Neural progenitor cell (in vitro differentiated cells): ENCODE results near the gene TMEM175. TPM values are rescaled to one million over a fixed set of nuclear protein-coding genes. Genes with fewer than 3 reads are reported as not detected.

ENCODE experiments used
- DNase-seq: peaks from one replicate; pipeline ENCODE4 v3.0.0-alpha.2; 2016; ENCODE audit warnings: low spot score
- H2AFZ ChIP-seq: fragments of 200-600 bp; sonication (generic); replicated peaks from 2 replicates; pipeline ENCODE4 v1.6.1; 2016; ENCODE audit warnings: antibody characterized with exemption
- H3F3A ChIP-seq: fragments of 200-600 bp; sonication (generic); 2 replicates; pipeline ENCODE4 v1.6.1; 2016; ENCODE audit warnings: antibody characterized with exemption, low read depth
- H3K27ac ChIP-seq: fragments of 200-600 bp; sonication (generic); 2 replicates; pipeline ENCODE4 v1.5.1; 2016; ENCODE audit warnings: mild to moderate bottlenecking
- H3K27me3 ChIP-seq: fragments of 200-600 bp; sonication (generic); 2 replicates; pipeline ENCODE4 v1.6.1; 2016; ENCODE audit warnings: mild to moderate bottlenecking, moderate library complexity
- H3K36me3 ChIP-seq: fragments of 200-600 bp; sonication (generic); 2 replicates; pipeline ENCODE4 v1.5.1; 2016
- H3K4me1 ChIP-seq: fragments of 200-600 bp; sonication (generic); 2 replicates; pipeline ENCODE4 v1.6.1; 2016; ENCODE audit warnings: mixed run types
- H3K4me2 ChIP-seq: fragments of 200-600 bp; sonication (generic); 2 replicates; pipeline ENCODE4 v1.6.1; 2016
- H3K4me3 ChIP-seq: fragments of 200-600 bp; sonication (generic); 2 replicates; pipeline ENCODE4 v1.5.1; 2016
- H3K79me2 ChIP-seq: fragments of 200-600 bp; sonication (generic); 2 replicates; pipeline ENCODE4 v1.6.1; 2016; ENCODE audit warnings: low read depth
- H3K9ac ChIP-seq: fragments of 200-600 bp; sonication (generic); 2 replicates; pipeline ENCODE4 v1.6.1; 2016
- H3K9me3 ChIP-seq: fragments of 200-600 bp; sonication (generic); 2 replicates; pipeline ENCODE4 v1.5.1; 2016; ENCODE audit warnings: low read depth
- H4K20me1 ChIP-seq: fragments of 200-600 bp; sonication (generic); 2 replicates; pipeline ENCODE4 v1.6.1; 2016; ENCODE audit warnings: low read depth
- H3K27ac Mint-ChIP-seq: 3 replicates; pipeline ENCODE4 v1.8.0; 2021; ENCODE audit warnings: mixed read lengths
- H3K27me3 Mint-ChIP-seq: 2 replicates; pipeline ENCODE4 v1.8.0; 2022; ENCODE audit warnings: low read depth, mild to moderate bottlenecking, inconsistent platforms, moderate library complexity, mixed read lengths; ENCODE audit not compliant: insufficient read depth
- H3K36me3 Mint-ChIP-seq: 3 replicates; pipeline ENCODE4 v1.8.0; 2021; ENCODE audit warnings: mixed read lengths
- H3K4me1 Mint-ChIP-seq: 3 replicates; pipeline ENCODE4 v1.8.0; 2021; ENCODE audit warnings: mixed read lengths
- H3K4me3 Mint-ChIP-seq: 3 replicates; pipeline ENCODE4 v1.8.0; 2021; ENCODE audit warnings: mild to moderate bottlenecking, moderate library complexity, mixed read lengths
- H3K9me3 Mint-ChIP-seq: 3 replicates; pipeline ENCODE4 v1.8.0; 2020; ENCODE audit warnings: mixed read lengths
- EZH2 ChIP-seq: fragments of 200-600 bp; sonication (generic); IDR thresholded peaks from 2 replicates; pipeline ENCODE4 v1.6.1; 2017; ENCODE audit warnings: antibody characterized with exemption, mild to moderate bottlenecking, moderate library complexity
- EZH2phosphoT487 ChIP-seq: fragments of 200-600 bp; sonication (generic); IDR thresholded peaks from 2 replicates; pipeline ENCODE4 v1.6.1; 2017; ENCODE audit warnings: antibody characterized with exemption
- total RNA-seq: library from RNA; depleted of rRNA; stranded (reverse); fragments of >200 nt; gene quantifications from 2 replicates; pipeline ENCODE4 v1.2.3, GENCODE V29; 2015; ENCODE audit warnings: low replicate concordance
- TF ChIP-seq, protein P1 (sequence below): fragments of 200-600 bp; sonication (generic); IDR thresholded peaks from 2 replicates; pipeline ENCODE4 v1.5.1; 2017; ENCODE audit warnings: antibody characterized with exemption, mild to moderate bottlenecking

Gene TMEM175
- total RNA-seq, 1 donor from 2014 or later: 4.4 TPM

DNA sequence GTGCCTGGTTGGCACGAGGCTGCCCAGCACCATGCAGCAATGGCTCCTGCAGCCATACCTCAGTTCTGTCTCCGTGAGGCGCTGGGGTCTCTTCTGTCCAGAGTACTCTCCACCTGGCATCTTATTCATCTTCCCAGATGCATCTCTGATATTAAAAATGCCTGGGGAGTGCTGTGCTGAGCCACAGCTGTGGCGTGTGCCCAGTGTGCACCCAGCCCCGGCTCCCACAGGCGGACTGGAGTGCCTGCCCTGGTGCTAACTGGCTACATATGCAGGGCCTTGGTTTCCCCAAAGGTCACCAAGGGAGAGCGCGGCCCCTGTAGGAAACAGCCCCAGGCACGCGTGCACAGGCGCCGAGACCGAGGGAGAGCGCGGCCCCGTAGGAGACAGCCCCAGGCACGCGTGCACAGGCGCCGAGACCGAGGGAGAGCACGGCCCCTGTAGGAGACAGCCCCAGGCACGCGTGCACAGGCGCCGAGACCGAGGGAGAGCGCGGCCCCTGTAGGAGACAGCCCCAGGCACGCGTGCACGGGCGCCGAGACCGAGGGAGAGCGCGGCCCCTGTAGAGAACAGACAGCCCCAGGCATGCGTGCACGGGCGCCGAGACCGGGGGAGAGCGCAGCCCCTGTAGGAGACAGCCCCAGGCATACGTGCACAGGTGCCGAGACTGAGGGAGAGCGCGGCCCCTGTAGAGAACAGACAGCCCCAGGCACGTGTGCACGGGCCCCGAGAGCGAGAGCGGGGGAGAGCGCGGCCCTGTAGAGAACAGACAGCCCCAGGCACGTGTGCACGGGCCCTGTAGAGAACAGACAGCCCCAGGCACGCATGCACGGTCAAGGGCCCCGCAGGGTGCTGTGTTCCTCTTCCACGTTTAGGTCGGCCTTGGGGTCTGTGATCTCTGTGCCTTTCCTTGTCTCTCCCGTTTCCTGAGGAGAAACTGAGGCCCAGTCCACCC, 14.5 kb downstream of the TMEM175 start:
- H3K27ac Mint-ChIP-seq: no peak overlapping the region
- H3K27me3 Mint-ChIP-seq: peaks cover 2% of the 10 kb centered on the region
- DNase-seq: no peak
- TF ChIP-seq EZH2phosphoT487 (no peak), EZH2 (no peak)
- TF ChIP-seq, protein P1, sequence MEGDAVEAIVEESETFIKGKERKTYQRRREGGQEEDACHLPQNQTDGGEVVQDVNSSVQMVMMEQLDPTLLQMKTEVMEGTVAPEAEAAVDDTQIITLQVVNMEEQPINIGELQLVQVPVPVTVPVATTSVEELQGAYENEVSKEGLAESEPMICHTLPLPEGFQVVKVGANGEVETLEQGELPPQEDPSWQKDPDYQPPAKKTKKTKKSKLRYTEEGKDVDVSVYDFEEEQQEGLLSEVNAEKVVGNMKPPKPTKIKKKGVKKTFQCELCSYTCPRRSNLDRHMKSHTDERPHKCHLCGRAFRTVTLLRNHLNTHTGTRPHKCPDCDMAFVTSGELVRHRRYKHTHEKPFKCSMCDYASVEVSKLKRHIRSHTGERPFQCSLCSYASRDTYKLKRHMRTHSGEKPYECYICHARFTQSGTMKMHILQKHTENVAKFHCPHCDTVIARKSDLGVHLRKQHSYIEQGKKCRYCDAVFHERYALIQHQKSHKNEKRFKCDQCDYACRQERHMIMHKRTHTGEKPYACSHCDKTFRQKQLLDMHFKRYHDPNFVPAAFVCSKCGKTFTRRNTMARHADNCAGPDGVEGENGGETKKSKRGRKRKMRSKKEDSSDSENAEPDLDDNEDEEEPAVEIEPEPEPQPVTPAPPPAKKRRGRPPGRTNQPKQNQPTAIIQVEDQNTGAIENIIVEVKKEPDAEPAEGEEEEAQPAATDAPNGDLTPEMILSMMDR: no peak
- Histone ChIP-seq H3K9ac (no peak overlapping the region), H4K20me1 (no peaks in the 10 kb centered on the region), H2AFZ (no peak overlapping the region), H3K4me2 (no peak overlapping the region), H3K79me2 (no peaks in the 10 kb centered on the region), H3K4me1 (peaks cover 16% of the 10 kb centered on the region), H3F3A (peaks cover 4% of the 10 kb centered on the region), H3K27me3 (peaks cover 6% of the 10 kb centered on the region), H3K9me3 (no peaks in the 10 kb centered on the region), H3K27ac (no peak overlapping the region), H3K36me3 (no peaks in the 10 kb centered on the region), H3K4me3 (no peak overlapping the region)
- no peaks in the 10 kb centered on the region for H3K36me3 Mint-ChIP-seq
- H3K9me3 Mint-ChIP-seq: no peaks in the 10 kb centered on the region
- H3K4me1 Mint-ChIP-seq: peaks cover 14% of the 10 kb centered on the region
- H3K4me3 Mint-ChIP-seq: no peak overlapping the region

DNA sequence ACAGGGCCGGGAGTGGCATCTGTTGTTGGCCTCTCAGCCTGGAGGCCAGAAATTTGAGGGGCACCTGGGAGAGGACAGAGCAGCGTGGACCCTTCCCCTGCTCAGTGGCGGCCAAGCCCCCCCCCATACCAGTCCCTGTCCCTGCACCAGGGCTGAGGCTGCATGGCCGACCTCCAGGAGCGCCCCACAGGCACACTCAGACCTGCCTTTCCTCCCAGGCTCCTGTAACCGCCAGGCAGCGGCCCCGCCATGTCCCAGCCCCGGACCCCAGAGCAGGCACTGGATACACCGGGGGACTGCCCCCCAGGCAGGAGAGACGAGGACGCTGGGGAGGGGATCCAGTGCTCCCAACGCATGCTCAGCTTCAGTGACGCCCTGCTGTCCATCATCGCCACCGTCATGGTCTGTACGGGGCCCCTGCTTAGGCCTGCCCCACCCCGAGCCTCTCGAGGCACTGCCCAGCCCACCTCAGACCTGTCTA, 15.3 kb downstream of the TMEM175 start:
- peaks cover 14% of the 10 kb centered on the region for H3K4me1 Mint-ChIP-seq
- no peaks in the 10 kb centered on the region for H3K9me3 ChIP-seq
- no peaks in the 10 kb centered on the region for H3K79me2 ChIP-seq
- H3K9ac ChIP-seq: no peak overlapping the region
- peaks cover 3% of the 10 kb centered on the region for H3K27me3 Mint-ChIP-seq
- H3K4me3 ChIP-seq: no peak overlapping the region
- no peaks in the 10 kb centered on the region for H3K36me3 ChIP-seq
- no peak overlapping the region for H3K4me3 Mint-ChIP-seq
- peaks cover 6% of the 10 kb centered on the region for H3K27me3 ChIP-seq
- no peaks in the 10 kb centered on the region for H4K20me1 ChIP-seq
- H3K36me3 Mint-ChIP-seq: no peaks in the 10 kb centered on the region
- H2AFZ ChIP-seq: no peak overlapping the region
- TF ChIP-seq, protein P1: no peak
- TF ChIP-seq EZH2 (no peak), EZH2phosphoT487 (no peak)
- no peak overlapping the region for H3K27ac ChIP-seq
- H3K4me1 ChIP-seq: peaks cover 16% of the 10 kb centered on the region
- peaks cover 4% of the 10 kb centered on the region for H3F3A ChIP-seq
- no peak for DNase-seq
- no peak overlapping the region for H3K27ac Mint-ChIP-seq
- no peaks in the 10 kb centered on the region for H3K9me3 Mint-ChIP-seq
- H3K4me2 ChIP-seq: no peak overlapping the region

DNA sequence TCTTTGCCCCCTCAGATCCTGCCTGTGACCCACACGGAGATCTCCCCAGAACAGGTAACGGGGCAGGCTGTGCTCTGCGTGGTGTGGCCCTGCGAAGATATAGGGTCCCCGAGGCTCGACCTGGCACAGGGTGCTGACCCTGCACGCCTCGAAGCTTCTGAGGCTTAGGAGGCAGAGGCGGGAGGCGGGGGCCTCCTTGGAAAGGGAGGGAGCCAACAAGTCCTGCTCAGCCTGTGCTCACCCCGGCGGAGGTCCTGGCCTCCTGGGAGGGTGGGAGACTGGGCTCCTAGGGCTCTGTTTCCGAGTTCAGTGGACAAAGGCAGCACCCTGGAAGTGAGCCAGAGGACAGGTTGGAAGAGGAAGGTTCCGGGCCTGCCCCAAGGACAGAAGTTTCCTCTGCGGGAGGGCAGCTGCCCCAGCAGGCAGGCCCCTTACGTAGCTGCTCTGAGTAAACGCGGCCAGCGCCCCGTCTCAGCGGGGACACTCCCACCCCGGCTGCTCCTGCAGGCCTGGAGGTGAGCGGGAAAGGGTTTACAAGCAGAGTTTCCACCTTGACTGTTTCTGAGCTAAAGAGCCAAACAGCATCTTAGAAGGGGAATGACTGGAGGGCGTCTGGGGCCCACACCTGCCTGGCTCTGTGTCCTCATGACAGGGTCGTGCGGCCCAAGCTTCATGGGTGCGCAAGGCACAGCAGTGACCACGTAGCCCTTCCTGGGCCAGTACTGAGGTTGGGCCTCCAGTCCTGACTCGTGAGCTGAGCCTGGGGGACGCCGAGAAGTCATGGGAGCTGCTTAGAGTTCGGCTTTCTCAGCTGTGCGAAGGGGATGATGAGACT, 16.1 kb downstream of the TMEM175 start:
- Mint-ChIP-seq H3K4me1 (peaks cover 14% of the 10 kb centered on the region), H3K4me3 (no peak overlapping the region), H3K9me3 (no peaks in the 10 kb centered on the region), H3K27ac (no peak overlapping the region), H3K27me3 (peaks cover 3% of the 10 kb centered on the region), H3K36me3 (no peaks in the 10 kb centered on the region)
- H3K4me2 ChIP-seq: no peak overlapping the region
- H3K9me3 ChIP-seq: no peaks in the 10 kb centered on the region
- no peaks in the 10 kb centered on the region for H3K36me3 ChIP-seq
- H3K9ac ChIP-seq: peak overlapping the region; percentile 20
- no peaks in the 10 kb centered on the region for H4K20me1 ChIP-seq
- H3K27ac ChIP-seq: no peak overlapping the region
- H3K4me3 ChIP-seq: no peak overlapping the region
- H3F3A ChIP-seq: peaks cover 4% of the 10 kb centered on the region
- no peaks in the 10 kb centered on the region for H3K79me2 ChIP-seq
- peaks cover 6% of the 10 kb centered on the region for H3K27me3 ChIP-seq
- no peak for DNase-seq
- no peak overlapping the region for H2AFZ ChIP-seq
- peaks cover 16% of the 10 kb centered on the region for H3K4me1 ChIP-seq
- no peak for TF ChIP-seq EZH2
